HL-60 (cell line): ENCODE measurements around the gene NSL1.

Experiments
- CTCF ChIP-seq: IDR thresholded peaks from one replicate; pipeline ENCODE4 v1.5.1; 2011; ENCODE audit warnings: low read length, control low read depth, inconsistent platforms; ENCODE audit not compliant: insufficient read depth
- REST ChIP-seq: IDR thresholded peaks from 2 replicates; pipeline ENCODE4 v1.6.1; 2012; ENCODE audit warnings: low read depth; ENCODE audit not compliant: insufficient replicate concordance

GRCh38 chr1:212753749-212754148 is 37.8 kb downstream of the NSL1 start:
- TF ChIP-seq REST = no peak
- no peak for TF ChIP-seq CTCF
